ENCODE data around the gene RBFOX2. TPM values are rescaled to one million over a fixed set of nuclear protein-coding genes. Genes with fewer than 3 reads are reported as not detected.
A peak's percentile ranks its signal among the peaks of the same experiment; 100 is the strongest.
"Not testable (repeated sequence)": the region's sequence is repeated elsewhere in the genome, so short reads cannot be mapped to it uniquely, and the experiment has no call there.

RBFOX2 gene
- total RNA-seq, 1 experiment from 2014 or later = 97.4 TPM

DNA sequence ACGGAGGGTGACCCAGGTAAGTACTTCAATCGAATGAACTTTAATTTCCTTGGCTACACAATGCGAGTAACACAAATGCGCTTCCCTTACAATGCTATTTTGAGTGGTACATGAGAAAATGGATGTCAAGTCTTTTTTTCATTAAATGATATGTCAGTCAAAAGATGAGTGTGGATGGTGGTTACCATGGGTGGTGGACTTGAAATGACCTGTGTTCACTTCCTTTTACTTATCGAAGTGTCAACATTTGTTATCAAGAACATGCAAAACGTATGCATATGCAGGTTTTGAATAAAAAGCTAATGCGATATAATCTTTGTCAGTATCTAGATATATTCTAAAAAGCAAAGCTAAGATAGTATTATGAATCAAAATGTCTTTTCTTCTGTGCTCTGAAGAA, 319.7 kb downstream of the RBFOX2 start:
- no peak for DNase-seq (ENCODE audit: low read depth)

- no peak for DNase-seq (ENCODE audit: low read depth)
Measured at GRCh38 chr22:35708453-35708852, 320.2 kb downstream of the RBFOX2 start.

- DNase-seq (ENCODE audit: low read depth) = peak; percentile 84
Measured at GRCh38 chr22:35705141-35705540, 323.5 kb downstream of the RBFOX2 start.

DNA sequence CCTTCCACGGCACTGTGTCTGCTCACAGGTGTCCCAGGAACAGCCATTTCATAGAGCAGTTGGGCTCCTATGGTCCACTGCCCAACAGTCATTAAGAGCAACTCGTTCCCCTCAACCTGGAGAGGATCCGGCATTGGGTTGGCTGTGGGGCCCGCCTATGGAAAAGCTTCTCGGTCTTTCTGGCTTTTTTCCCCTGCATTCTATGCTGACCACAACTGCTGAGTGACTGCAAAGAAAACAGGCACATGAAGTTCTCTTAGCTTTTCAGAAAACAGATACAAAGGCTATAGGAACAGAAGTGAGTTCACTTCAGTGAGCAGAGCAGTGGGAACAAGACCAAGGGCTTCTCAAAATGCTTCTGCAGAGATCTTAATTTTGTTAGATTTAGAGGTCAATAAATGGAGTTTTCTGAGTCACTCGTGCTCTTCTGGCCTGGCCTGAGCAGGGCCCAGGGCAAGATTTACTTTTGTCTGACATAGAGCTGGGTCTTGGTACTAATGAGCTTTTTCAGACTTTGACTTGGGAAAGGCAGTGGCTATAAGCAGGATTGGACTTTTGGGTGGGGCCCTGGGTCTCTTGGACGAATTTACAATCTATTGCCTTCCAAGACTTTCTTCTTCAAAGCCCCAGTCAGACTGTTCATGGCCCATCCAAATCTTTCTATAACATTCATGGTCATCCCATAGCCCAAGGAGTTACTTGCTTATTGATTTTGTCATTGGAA, 324.6 kb downstream of the RBFOX2 start:
- DNase-seq (ENCODE audit: low read depth) = no peak

DNA sequence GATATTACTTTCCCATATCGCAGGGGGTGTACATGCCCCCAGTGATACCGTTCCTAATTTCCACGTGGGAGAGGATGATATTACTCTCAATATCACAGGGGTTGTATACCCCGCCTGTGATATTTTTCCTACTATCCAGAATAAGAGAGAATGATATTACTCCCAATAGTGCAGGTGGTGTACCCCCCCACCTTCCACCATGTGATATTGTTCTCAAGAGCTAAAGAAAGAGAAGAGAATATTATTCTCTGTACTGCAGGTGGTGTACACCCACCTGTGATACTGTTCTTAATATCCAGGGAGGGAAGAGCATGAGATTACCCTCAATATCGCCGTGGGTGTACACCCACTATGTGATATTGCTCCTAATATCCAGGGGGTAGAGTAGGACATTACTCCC, 328.8 kb downstream of the RBFOX2 start:
- not testable (repeated sequence) for DNase-seq (ENCODE audit: low read depth)

- no peak for DNase-seq (ENCODE audit: low read depth)
Measured at GRCh38 chr22:35697142-35697541, 331.5 kb downstream of the RBFOX2 start.

GRCh38 chr22:35695202-35695601, 333.4 kb downstream of the RBFOX2 start:
- no peak for DNase-seq (ENCODE audit: low read depth)

GRCh38 chr22:35690001-35690400, 338.6 kb downstream of the RBFOX2 start:
- no peak for DNase-seq (ENCODE audit: low read depth)

DNA sequence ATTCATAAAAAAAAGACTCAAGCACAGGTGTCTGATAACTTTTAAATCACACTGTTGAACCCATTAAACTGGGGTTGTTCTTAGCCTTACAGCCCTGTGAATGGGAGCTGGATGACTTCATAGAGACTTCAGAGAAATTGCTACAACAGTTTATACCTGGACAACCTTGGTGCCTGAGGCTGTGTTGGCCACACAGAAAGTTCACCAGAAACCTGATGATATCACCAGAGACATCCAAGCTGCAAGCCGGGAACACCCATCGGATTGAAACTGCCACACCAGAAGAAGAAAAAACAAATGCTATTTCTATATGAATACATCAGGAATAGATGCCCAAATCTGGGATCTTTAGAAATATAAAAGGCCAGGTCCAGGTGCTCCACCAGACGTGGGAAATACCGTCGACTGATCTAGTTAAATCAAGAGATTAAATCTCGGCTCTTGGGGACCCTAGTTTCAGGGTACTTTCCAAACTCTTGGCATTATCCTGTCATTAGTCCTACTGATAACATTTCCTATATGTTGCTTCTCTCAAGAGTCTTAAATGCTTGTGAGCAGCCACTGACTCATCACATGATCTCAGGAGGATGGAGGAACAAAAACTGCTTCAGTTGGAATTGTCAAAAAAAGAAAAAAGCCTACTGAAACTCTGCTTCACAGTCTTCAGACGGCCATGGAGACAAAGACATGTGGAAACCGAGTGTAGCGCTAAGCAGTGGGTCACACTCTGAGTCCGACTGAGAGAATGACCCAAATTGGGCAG, 339.5 kb downstream of the RBFOX2 start:
- DNase-seq (ENCODE audit: low read depth) = no peak

Other genes starting within 250 kb of the RBFOX2 start
- gene APOL3, start 131.9 kb upstream of the RBFOX2 start, total RNA-seq (2014; rRNA removed; shearing (Covaris generic)) = 2.0 and 3.0 TPM in 2 replicates
- not detected in 2 replicates for gene APOL4, start 173.0 kb upstream of the RBFOX2 start, total RNA-seq (2014; rRNA removed; shearing (Covaris generic))
- 20.6 and 21.9 TPM in 2 replicates for gene APOL2, start 210.7 kb upstream of the RBFOX2 start, total RNA-seq (2014; rRNA removed; shearing (Covaris generic))
- 4.0 and 4.6 TPM in 2 replicates for gene APOL1, start 224.3 kb upstream of the RBFOX2 start, total RNA-seq (2014; rRNA removed; shearing (Covaris generic))

Measured in HT1080 (cell line).